Measurements from ENCODE around the gene TNS1. TPM values are rescaled to one million over a fixed set of nuclear protein-coding genes. Genes with fewer than 3 reads are reported as not detected.

Gene TNS1
- total RNA-seq, 1 experiment from 2014 or later = 1.5 TPM

GRCh38 chr2:217953011-217953481 is 49.7 kb downstream of the TNS1 start:
- Histone ChIP-seq H3K4me3 (ENCODE audit: low read length) (no peak overlapping the region), H3K79me2 (ENCODE audit: low read length) (no peaks in the 10 kb centered on the region), H3K4me2 (ENCODE audit: low read length) (no peak overlapping the region), H3K9me2 (replicated peaks; ENCODE audit: low read length) (no peaks in the 10 kb centered on the region), H3K9ac (ENCODE audit: low read length) (no peak overlapping the region), H2AFZ (ENCODE audit: low read length) (no peak overlapping the region), H3K4me1 (ENCODE audit: insufficient read depth, low read length) (no peaks in the 10 kb centered on the region), H4K20me1 (ENCODE audit: low read length) (no peaks in the 10 kb centered on the region), H3K36me3 (ENCODE audit: low read depth, low read length) (no peaks in the 10 kb centered on the region), H3K9me3 (ENCODE audit: low read length) (no peaks in the 10 kb centered on the region), H3K27me3 (ENCODE audit: low read length) (peaks cover 89% of the 10 kb centered on the region), H3F3A (ENCODE audit: low read length, unreplicated experiment) (no peaks in the 10 kb centered on the region), H3K27ac (ENCODE audit: low read length) (no peak overlapping the region)
- intact Hi-C loops (cut with micrococcal nuclease) = no loop called here
- ChIA-PET CTCF (no interaction called here), POLR2A (ENCODE audit: unreplicated experiment) (no interaction called here)
- no TSS peak for BruUV-seq (replicated peaks)
- ATAC-seq = no peak
- no peak for TF ChIP-seq EZH2phosphoT487 (IDR thresholded peaks at IDR 0.05; ENCODE audit: borderline replicate concordance, low read length)
- no peak for TF ChIP-seq CTCF (conservative IDR thresholded peaks at IDR 0.05; ENCODE audit: low read depth, low read length)
- no peak for TF ChIP-seq EZH2 (IDR thresholded peaks at IDR 0.05; ENCODE audit: low read length, unreplicated experiment)
- no peak for DNase-seq

GRCh38 chr2:217952409-217952808 is 50.4 kb downstream of the TNS1 start:
- no peaks in the 10 kb centered on the region for H3K9me2 ChIP-seq (replicated peaks; ENCODE audit: low read length)
- no peak for ATAC-seq
- TF ChIP-seq CTCF (conservative IDR thresholded peaks at IDR 0.05; ENCODE audit: low read depth, low read length) = no peak
- no peak for TF ChIP-seq EZH2 (IDR thresholded peaks at IDR 0.05; ENCODE audit: low read length, unreplicated experiment)
- no peak for TF ChIP-seq EZH2phosphoT487 (IDR thresholded peaks at IDR 0.05; ENCODE audit: borderline replicate concordance, low read length)
- H3K4me1 ChIP-seq (ENCODE audit: insufficient read depth, low read length) = no peaks in the 10 kb centered on the region
- peaks cover 90% of the 10 kb centered on the region for H3K27me3 ChIP-seq (ENCODE audit: low read length)
- BruUV-seq (replicated peaks) = no TSS peak
- H3K27ac ChIP-seq (ENCODE audit: low read length) = no peak overlapping the region
- no peak overlapping the region for H2AFZ ChIP-seq (ENCODE audit: low read length)
- CTCF ChIA-PET = no interaction called here
- no peaks in the 10 kb centered on the region for H4K20me1 ChIP-seq (ENCODE audit: low read length)
- no peaks in the 10 kb centered on the region for H3F3A ChIP-seq (ENCODE audit: low read length, unreplicated experiment)
- no peak for DNase-seq
- intact Hi-C loops (cut with micrococcal nuclease) = no loop called here
- no peak overlapping the region for H3K4me2 ChIP-seq (ENCODE audit: low read length)
- POLR2A ChIA-PET (ENCODE audit: unreplicated experiment) = no interaction called here
- H3K9ac ChIP-seq (ENCODE audit: low read length) = no peak overlapping the region
- no peak overlapping the region for H3K4me3 ChIP-seq (ENCODE audit: low read length)
- no peaks in the 10 kb centered on the region for H3K9me3 ChIP-seq (ENCODE audit: low read length)
- no peaks in the 10 kb centered on the region for H3K36me3 ChIP-seq (ENCODE audit: low read depth, low read length)
- H3K79me2 ChIP-seq (ENCODE audit: low read length) = no peaks in the 10 kb centered on the region

GRCh38 chr2:217951521-217952247 is 51.1 kb downstream of the TNS1 start:
- no TSS peak for BruUV-seq (replicated peaks)
- H3K27me3 ChIP-seq (ENCODE audit: low read length) = peaks cover 87% of the 10 kb centered on the region
- H3K9me2 ChIP-seq (replicated peaks; ENCODE audit: low read length) = no peaks in the 10 kb centered on the region
- H3K79me2 ChIP-seq (ENCODE audit: low read length) = no peaks in the 10 kb centered on the region
- no peak overlapping the region for H2AFZ ChIP-seq (ENCODE audit: low read length)
- ATAC-seq (no peak), DNase-seq (no peak)
- no peaks in the 10 kb centered on the region for H3K9me3 ChIP-seq (ENCODE audit: low read length)
- no peak overlapping the region for H3K4me3 ChIP-seq (ENCODE audit: low read length)
- no peaks in the 10 kb centered on the region for H3K4me1 ChIP-seq (ENCODE audit: insufficient read depth, low read length)
- H4K20me1 ChIP-seq (ENCODE audit: low read length) = no peaks in the 10 kb centered on the region
- no peaks in the 10 kb centered on the region for H3K36me3 ChIP-seq (ENCODE audit: low read depth, low read length)
- no peaks in the 10 kb centered on the region for H3F3A ChIP-seq (ENCODE audit: low read length, unreplicated experiment)
- CTCF ChIA-PET = no interaction called here
- intact Hi-C loops (cut with micrococcal nuclease) = no loop called here
- H3K9ac ChIP-seq (ENCODE audit: low read length) = no peak overlapping the region
- POLR2A ChIA-PET (ENCODE audit: unreplicated experiment) = no interaction called here
- TF ChIP-seq CTCF (conservative IDR thresholded peaks at IDR 0.05; ENCODE audit: low read depth, low read length) (no peak), EZH2phosphoT487 (IDR thresholded peaks at IDR 0.05; ENCODE audit: borderline replicate concordance, low read length) (no peak), EZH2 (IDR thresholded peaks at IDR 0.05; ENCODE audit: low read length, unreplicated experiment) (no peak)
- H3K27ac ChIP-seq (ENCODE audit: low read length) = no peak overlapping the region
- H3K4me2 ChIP-seq (ENCODE audit: low read length) = no peak overlapping the region
